HepG2 (cell line): ENCODE measurements around the gene C16orf86. TPM values are rescaled to one million over a fixed set of nuclear protein-coding genes. Genes with fewer than 3 reads are reported as not detected.

Experiments used
- ATAC-seq: fragments of 200-7000 bp; cut with Tn5 transposase; 3 replicates; pipeline ENCODE4 v1.9.1; 2020; ENCODE audit warnings: mild to moderate bottlenecking, moderate library complexity
- BruUV-seq: library from RNA; stranded (reverse); fragments of 400-500 nt; replicated peaks from 2 replicates; lab custom pipeline; 2021; lab: Mats Ljungman, UMichigan
- CTCF ChIA-PET: fragments of 300-600 bp; formaldehyde crosslinking; extraction: SDS; loops from one replicate; lab custom pipeline; 2021; ENCODE audit warnings: low total read pairs, inconsistent platforms, low intra/inter-chr PET ratio; lab: Yijun Ruan, JAX
- POLR2A ChIA-PET: fragments of 350-600 bp; sonication (Branson Sonifier 250); formaldehyde crosslinking; loops from one replicate; lab custom pipeline; 2020; ENCODE audit warnings: antibody characterized with exemption, inconsistent platforms; lab: Yijun Ruan, JAX
- DNase-seq: peaks from one replicate; pipeline ENCODE4 v3.0.0-alpha.2; 2015; ENCODE audit warnings: low spot score
- FAIRE-seq: peaks from 3 replicates; lab custom pipeline; 2011; peaks lifted over from hg19 to GRCh38; lab: Jason Lieb, UNC
- H2AFZ ChIP-seq: one replicate; pipeline ENCODE4 v1.6.1; 2011; ENCODE audit warnings: low read length, inconsistent platforms
- H3K27ac ChIP-seq: fragments of 300-600 bp; 3 replicates; pipeline ENCODE4 v1.8.0; 2011; ENCODE audit warnings: mixed run types, mild to moderate bottlenecking, mixed read lengths, low read length, inconsistent platforms; ENCODE audit not compliant: insufficient read depth; ENCODE audit errors: extremely low read length
- H3K27me3 ChIP-seq, 2 experiments: fragments of 200-600 bp in 1 of 2; 2 replicates in 1 of 2; 3 replicates in 1 of 2; pipeline versions ENCODE4 v1.6.0 to v1.8.0; 2011; ENCODE audit warnings: low read length in 2 of 2, mild to moderate bottlenecking in 2 of 2, moderate library complexity in 2 of 2, inconsistent platforms in 1 of 2; ENCODE audit not compliant: insufficient read depth in 2 of 2, control insufficient read depth in 1 of 2
- H3K36me3 ChIP-seq, 2 experiments: fragments of 200-600 bp in 1 of 2; replicated peaks in 1 of 2; 2 replicates in 1 of 2; 3 replicates in 1 of 2; pipeline versions ENCODE4 v1.5.1 to v1.8.0; 2011; ENCODE audit warnings: low read length in 2 of 2, inconsistent platforms in 1 of 2; ENCODE audit not compliant: insufficient read depth in 2 of 2, control insufficient read depth in 1 of 2
- H3K4me1 ChIP-seq: 2 replicates; pipeline ENCODE4 v1.5.1; 2012; ENCODE audit warnings: low read length, inconsistent platforms; ENCODE audit not compliant: insufficient read depth
- H3K4me2 ChIP-seq: 2 replicates; pipeline ENCODE4 v1.6.0; 2011; ENCODE audit warnings: low read depth, low read length, inconsistent platforms
- H3K4me3 ChIP-seq, 3 experiments: fragments of 200-600 bp in 1 of 3; sonication (generic), shearing (Covaris generic) in 1 of 3; replicated peaks in 1 of 3; 2 replicates each; pipeline ENCODE4 v1.5.1; 2011 to 2016; ENCODE audit warnings: low read length in 3 of 3, inconsistent platforms in 2 of 3, low read depth in 2 of 3, mild to moderate bottlenecking in 2 of 3, control low read depth in 1 of 3, mixed read lengths in 1 of 3; ENCODE audit not compliant: insufficient read depth in 1 of 3
- H3K79me2 ChIP-seq: one replicate; pipeline ENCODE4 v1.6.1; 2011; ENCODE audit warnings: low read length, inconsistent platforms; ENCODE audit not compliant: insufficient read depth
- H3K9ac ChIP-seq: 2 replicates; pipeline ENCODE4 v1.6.0; 2011; ENCODE audit warnings: mild to moderate bottlenecking, low read depth, low read length, inconsistent platforms; ENCODE audit not compliant: insufficient read depth
- H3K9me3 ChIP-seq: 2 replicates; pipeline ENCODE4 v1.5.1; 2012; ENCODE audit warnings: mild to moderate bottlenecking, low read length
- H4K20me1 ChIP-seq: 2 replicates; pipeline ENCODE4 v1.6.0; 2011; ENCODE audit warnings: inconsistent platforms, mild to moderate bottlenecking, low read length, moderate library complexity; ENCODE audit not compliant: insufficient read depth
- ASH2L ChIP-seq: fragments of 300-600, 200-600 bp; sonication (generic); IDR thresholded peaks from 2 replicates; pipeline ENCODE4 v1.7.0; 2017; ENCODE audit warnings: low read depth, mild to moderate bottlenecking, moderate library complexity, mixed read lengths, low read length; ENCODE audit not compliant: insufficient read length
- ATF7-NPFF ChIP-seq: sonication (generic); formaldehyde crosslinking; IDR thresholded peaks from 2 replicates; pipeline ENCODE4 v1.8.1; 2023; ENCODE audit warnings: mild to moderate bottlenecking, low read depth, missing genetic modification reagents, moderate library complexity
- CHD4 ChIP-seq: fragments of 200-600 bp; sonication (generic); IDR thresholded peaks from 2 replicates; pipeline ENCODE4 v1.7.0; 2017; ENCODE audit warnings: mild to moderate bottlenecking, low read length, borderline replicate concordance
- MZF1 ChIP-seq: sonication (generic); formaldehyde crosslinking; IDR thresholded peaks from 2 replicates; pipeline ENCODE4 v1.8.1; 2023; ENCODE audit warnings: mild to moderate bottlenecking, missing genetic modification reagents, borderline replicate concordance
- ZNF496 ChIP-seq: sonication (generic); formaldehyde crosslinking; IDR thresholded peaks from 2 replicates; pipeline ENCODE4 v1.8.1; 2023; ENCODE audit warnings: mild to moderate bottlenecking, moderate library complexity, missing genetic modification reagents; ENCODE audit not compliant: insufficient replicate concordance
- WGBS: methylation state at CpG from one replicate; pipeline ENCODE4 v1.1.6; 2017; ENCODE audit warnings: low lambda C conversion rate; 5-methylcytosine and 5-hydroxymethylcytosine counted together
- in situ Hi-C: cut with HindIII; loops from 2 replicates; pipeline ENCODE4 v1.10.0; 2017; ENCODE audit warnings: low pct_unique_long_range_greater_than_20kb; ENCODE audit not compliant: extremely low pct_ligation_motif_present
- intact Hi-C: fragments of 100-400 bp; cut with micrococcal nuclease; formaldehyde crosslinking; loops from one replicate; pipeline ENCODE4 v1.10.0; 2022; ENCODE audit not compliant: unreplicated experiment
- polyA plus RNA-seq, 8 experiments: library from polyadenylated mRNA; depleted of rRNA in 3 of 8; stranded (reverse) in 7 of 8; unstranded in 1 of 8; fragments of >200 nt; fragmentation: Illumina TruSeq in 4 of 8; extraction: Trizol in 4 of 8; gene quantifications; 2 replicates each; pipeline versions ENCODE4 v1.2.1 to v1.2.3, GENCODE V29; 2011 to 2016; ENCODE audit warnings: low read depth in 4 of 8, missing spikeins in 1 of 8, mixed read lengths in 1 of 8; ENCODE audit not compliant: insufficient read depth in 1 of 8
- total RNA-seq, 5 experiments: library from RNA; depleted of rRNA; stranded (reverse); fragments of >200 nt; fragmentation: Illumina TruSeq; extraction: Trizol; gene quantifications; 2 replicates each; pipeline ENCODE4 v1.2.3, GENCODE V29; 2016; ENCODE audit warnings: low read depth in 1 of 5
- TF ChIP-seq, protein P1 (sequence below): sonication (generic); formaldehyde crosslinking; IDR thresholded peaks from 2 replicates; pipeline ENCODE4 v1.5.1; 2020; ENCODE audit warnings: mild to moderate bottlenecking, missing genetic modification reagents, moderate library complexity
- TF ChIP-seq, protein P2 (sequence below): sonication (generic); formaldehyde crosslinking; IDR thresholded peaks from 2 replicates; pipeline ENCODE4 v1.5.0; 2020; ENCODE audit warnings: mild to moderate bottlenecking, missing genetic modification reagents, borderline replicate concordance
- TF ChIP-seq, protein P3 (sequence below): sonication (generic); formaldehyde crosslinking; IDR thresholded peaks from 2 replicates; pipeline ENCODE4 v1.8.0; 2022; ENCODE audit warnings: low read depth, missing genetic modification reagents

The C16orf86 gene
- total and polyA plus RNA-seq, 2 of the 13 experiments (the other 11 are each of a cell fraction or from before 2014, with no cell fraction given): 1.5 to 3.1 TPM

DNA sequence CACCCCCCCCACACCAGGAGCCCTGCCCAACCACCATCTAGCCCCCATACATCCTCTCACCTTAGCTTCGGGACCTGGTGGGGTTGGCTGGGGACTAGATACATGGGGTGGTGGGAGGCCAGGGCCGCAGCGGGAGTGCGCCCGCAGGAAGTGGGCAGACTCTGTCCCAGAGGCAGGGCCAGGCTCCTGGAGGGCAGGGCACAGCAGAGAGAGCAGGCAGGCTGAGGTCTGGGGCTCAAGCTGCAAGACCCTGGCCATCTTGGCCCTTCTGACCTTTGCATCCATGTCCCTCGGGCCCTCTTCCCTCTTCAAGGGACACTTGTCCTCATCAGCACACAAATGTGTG is 2.8 kb upstream of the C16orf86 start:
- Histone ChIP-seq H3K27ac (no peak overlapping the region), H2AFZ (no peak overlapping the region), H3K4me3 (no peak overlapping the region), H3K27me3 (no peaks in the 10 kb centered on the region; a peak in 1 of 5 replicates), H3K9me3 (no peaks in the 10 kb centered on the region), H3K79me2 (peaks cover 8% of the 10 kb centered on the region), H3K9ac (no peak overlapping the region), H4K20me1 (0 out of 2 replicates have a peak, but pooled peaks cover 2% of the 10 kb centered on the region)
- intact Hi-C loops (no loop called here), in situ Hi-C loops (loop anchor here (10.0 kb wide), 1 partner anchor 271 kb away; the partner anchor contains the start of genes CTRL and PSMB10)
- ATAC-seq (no peak), FAIRE-seq (no peak), DNase-seq (no peak)
- BruUV-seq: no TSS peak
- CTCF ChIA-PET: interaction anchor here (0.9 kb wide), 1 partner anchor 143 kb away, joined by 3 read pairs; no protein-coding TSS in a partner anchor
- WGBS: 96% methylated on average over 6 of the region's 6 CpGs
- TF ChIP-seq ATF7-NPFF (CRISPR knock-in tag) (no peak), MZF1 (CRISPR knock-in tag) (no peak), ZNF496 (CRISPR knock-in tag) (no peak), CHD4 (no peak), ASH2L (no peak)
- TF ChIP-seq, protein P1, sequence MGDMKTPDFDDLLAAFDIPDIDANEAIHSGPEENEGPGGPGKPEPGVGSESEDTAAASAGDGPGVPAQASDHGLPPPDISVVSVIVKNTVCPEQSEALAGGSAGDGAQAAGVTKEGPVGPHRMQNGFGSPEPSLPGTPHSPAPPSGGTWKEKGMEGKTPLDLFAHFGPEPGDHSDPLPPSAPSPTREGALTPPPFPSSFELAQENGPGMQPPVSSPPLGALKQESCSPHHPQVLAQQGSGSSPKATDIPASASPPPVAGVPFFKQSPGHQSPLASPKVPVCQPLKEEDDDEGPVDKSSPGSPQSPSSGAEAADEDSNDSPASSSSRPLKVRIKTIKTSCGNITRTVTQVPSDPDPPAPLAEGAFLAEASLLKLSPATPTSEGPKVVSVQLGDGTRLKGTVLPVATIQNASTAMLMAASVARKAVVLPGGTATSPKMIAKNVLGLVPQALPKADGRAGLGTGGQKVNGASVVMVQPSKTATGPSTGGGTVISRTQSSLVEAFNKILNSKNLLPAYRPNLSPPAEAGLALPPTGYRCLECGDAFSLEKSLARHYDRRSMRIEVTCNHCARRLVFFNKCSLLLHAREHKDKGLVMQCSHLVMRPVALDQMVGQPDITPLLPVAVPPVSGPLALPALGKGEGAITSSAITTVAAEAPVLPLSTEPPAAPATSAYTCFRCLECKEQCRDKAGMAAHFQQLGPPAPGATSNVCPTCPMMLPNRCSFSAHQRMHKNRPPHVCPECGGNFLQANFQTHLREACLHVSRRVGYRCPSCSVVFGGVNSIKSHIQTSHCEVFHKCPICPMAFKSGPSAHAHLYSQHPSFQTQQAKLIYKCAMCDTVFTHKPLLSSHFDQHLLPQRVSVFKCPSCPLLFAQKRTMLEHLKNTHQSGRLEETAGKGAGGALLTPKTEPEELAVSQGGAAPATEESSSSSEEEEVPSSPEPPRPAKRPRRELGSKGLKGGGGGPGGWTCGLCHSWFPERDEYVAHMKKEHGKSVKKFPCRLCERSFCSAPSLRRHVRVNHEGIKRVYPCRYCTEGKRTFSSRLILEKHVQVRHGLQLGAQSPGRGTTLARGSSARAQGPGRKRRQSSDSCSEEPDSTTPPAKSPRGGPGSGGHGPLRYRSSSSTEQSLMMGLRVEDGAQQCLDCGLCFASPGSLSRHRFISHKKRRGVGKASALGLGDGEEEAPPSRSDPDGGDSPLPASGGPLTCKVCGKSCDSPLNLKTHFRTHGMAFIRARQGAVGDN (CRISPR knock-in tag): no peak; the same call in 1 of the 2 replicates
- TF ChIP-seq, protein P2, sequence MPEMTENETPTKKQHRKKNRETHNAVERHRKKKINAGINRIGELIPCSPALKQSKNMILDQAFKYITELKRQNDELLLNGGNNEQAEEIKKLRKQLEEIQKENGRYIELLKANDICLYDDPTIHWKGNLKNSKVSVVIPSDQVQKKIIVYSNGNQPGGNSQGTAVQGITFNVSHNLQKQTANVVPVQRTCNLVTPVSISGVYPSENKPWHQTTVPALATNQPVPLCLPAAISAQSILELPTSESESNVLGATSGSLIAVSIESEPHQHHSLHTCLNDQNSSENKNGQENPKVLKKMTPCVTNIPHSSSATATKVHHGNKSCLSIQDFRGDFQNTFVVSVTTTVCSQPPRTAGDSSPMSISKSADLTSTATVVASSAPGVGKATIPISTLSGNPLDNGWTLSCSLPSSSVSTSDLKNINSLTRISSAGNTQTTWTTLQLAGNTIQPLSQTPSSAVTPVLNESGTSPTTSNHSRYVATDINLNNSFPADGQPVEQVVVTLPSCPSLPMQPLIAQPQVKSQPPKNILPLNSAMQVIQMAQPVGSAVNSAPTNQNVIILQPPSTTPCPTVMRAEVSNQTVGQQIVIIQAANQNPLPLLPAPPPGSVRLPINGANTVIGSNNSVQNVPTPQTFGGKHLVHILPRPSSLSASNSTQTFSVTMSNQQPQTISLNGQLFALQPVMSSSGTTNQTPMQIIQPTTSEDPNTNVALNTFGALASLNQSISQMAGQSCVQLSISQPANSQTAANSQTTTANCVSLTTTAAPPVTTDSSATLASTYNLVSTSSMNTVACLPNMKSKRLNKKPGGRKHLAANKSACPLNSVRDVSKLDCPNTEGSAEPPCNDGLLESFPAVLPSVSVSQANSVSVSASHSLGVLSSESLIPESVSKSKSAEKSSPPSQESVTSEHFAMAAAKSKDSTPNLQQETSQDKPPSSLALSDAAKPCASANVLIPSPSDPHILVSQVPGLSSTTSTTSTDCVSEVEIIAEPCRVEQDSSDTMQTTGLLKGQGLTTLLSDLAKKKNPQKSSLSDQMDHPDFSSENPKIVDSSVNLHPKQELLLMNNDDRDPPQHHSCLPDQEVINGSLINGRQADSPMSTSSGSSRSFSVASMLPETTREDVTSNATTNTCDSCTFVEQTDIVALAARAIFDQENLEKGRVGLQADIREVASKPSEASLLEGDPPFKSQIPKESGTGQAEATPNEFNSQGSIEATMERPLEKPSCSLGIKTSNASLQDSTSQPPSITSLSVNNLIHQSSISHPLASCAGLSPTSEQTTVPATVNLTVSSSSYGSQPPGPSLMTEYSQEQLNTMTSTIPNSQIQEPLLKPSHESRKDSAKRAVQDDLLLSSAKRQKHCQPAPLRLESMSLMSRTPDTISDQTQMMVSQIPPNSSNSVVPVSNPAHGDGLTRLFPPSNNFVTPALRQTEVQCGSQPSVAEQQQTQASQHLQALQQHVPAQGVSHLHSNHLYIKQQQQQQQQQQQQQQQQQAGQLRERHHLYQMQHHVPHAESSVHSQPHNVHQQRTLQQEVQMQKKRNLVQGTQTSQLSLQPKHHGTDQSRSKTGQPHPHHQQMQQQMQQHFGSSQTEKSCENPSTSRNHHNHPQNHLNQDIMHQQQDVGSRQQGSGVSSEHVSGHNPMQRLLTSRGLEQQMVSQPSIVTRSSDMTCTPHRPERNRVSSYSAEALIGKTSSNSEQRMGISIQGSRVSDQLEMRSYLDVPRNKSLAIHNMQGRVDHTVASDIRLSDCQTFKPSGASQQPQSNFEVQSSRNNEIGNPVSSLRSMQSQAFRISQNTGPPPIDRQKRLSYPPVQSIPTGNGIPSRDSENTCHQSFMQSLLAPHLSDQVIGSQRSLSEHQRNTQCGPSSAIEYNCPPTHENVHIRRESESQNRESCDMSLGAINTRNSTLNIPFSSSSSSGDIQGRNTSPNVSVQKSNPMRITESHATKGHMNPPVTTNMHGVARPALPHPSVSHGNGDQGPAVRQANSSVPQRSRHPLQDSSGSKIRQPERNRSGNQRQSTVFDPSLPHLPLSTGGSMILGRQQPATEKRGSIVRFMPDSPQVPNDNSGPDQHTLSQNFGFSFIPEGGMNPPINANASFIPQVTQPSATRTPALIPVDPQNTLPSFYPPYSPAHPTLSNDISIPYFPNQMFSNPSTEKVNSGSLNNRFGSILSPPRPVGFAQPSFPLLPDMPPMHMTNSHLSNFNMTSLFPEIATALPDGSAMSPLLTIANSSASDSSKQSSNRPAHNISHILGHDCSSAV: no peak
- TF ChIP-seq, protein P3, sequence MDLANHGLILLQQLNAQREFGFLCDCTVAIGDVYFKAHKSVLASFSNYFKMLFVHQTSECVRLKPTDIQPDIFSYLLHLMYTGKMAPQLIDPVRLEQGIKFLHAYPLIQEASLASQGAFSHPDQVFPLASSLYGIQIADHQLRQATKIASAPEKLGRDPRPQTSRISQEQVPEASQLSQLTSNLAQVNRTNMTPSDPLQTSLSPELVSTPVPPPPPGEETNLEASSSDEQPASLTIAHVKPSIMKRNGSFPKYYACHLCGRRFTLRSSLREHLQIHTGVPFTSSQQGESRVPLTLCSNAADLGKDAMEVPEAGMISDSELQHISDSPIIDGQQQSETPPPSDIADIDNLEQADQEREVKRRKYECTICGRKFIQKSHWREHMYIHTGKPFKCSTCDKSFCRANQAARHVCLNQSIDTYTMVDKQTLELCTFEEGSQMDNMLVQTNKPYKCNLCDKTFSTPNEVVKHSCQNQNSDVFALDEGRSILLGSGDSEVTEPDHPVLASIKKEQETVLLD (CRISPR knock-in tag): 0 out of 2 replicates have a peak, but pooled peaks have one; percentile 14
- TF ChIP-seq, all 625 proteins: peak for 1
- H3K36me3 ChIP-seq: peaks cover 1 to 3% of the 10 kb centered on the region in 2 experiments; a peak in 2 of 5 replicates
- no peak overlapping the region for H3K4me2 ChIP-seq
- POLR2A ChIA-PET: interaction anchor here (1.5 kb wide), 1 partner anchor 136 kb away, joined by 4 read pairs; no protein-coding TSS in a partner anchor
- H3K4me1 ChIP-seq: peaks cover 37% of the 10 kb centered on the region
